Brain microvascular endothelial cell (primary cell): ENCODE data around the gene FAH.
"Not testable (repeated sequence)": the region's sequence is repeated elsewhere in the genome, so short reads cannot be mapped to it uniquely, and the experiment has no call there.

Experiments
- DNase-seq: peaks from one replicate; pipeline ENCODE4 v3.0.0-alpha.2; 2020
- H3K27ac ChIP-seq: fragments of 250-450 bp; sonication (Bioruptor Pico); 2 replicates; pipeline ENCODE4 v1.5.1; 2020; ENCODE audit warnings: mild to moderate bottlenecking, moderate library complexity
- H3K27me3 ChIP-seq: fragments of 250-450 bp; sonication (Bioruptor Pico); replicated peaks from 2 replicates; pipeline ENCODE4 v1.5.1; 2020; ENCODE audit warnings: mild to moderate bottlenecking
- H3K36me3 ChIP-seq: fragments of 250-450 bp; sonication (Bioruptor Pico); replicated peaks from 2 replicates; pipeline ENCODE4 v1.5.1; 2020; ENCODE audit warnings: mild to moderate bottlenecking
- H3K4me3 ChIP-seq: 2 replicates; pipeline ENCODE4 v1.5.1; 2011; ENCODE audit warnings: low read depth, mild to moderate bottlenecking, control low read depth, low read length, moderate library complexity
- CTCF ChIP-seq: IDR thresholded peaks from 2 replicates; pipeline ENCODE4 v1.5.1; 2011; ENCODE audit warnings: low read depth, mild to moderate bottlenecking, moderate library complexity, low read length, control low read depth, inconsistent platforms; ENCODE audit errors: missing control alignments
- in situ Hi-C: cut with HindIII; loops from 2 replicates; pipeline ENCODE4 v1.10.0; 2017; ENCODE audit warnings: low sequenced_read_pairs, low pct_ligation_motif_present

FAH gene

GRCh38 chr15:80152180-80152895 is 461 bp upstream of the FAH start:
- Histone ChIP-seq H3K27ac (no peak overlapping the region), H3K36me3 (no peaks in the 10 kb centered on the region), H3K4me3 (peak overlapping the region; percentile 80), H3K27me3 (no peaks in the 10 kb centered on the region)
- in situ Hi-C loops, result loop anchor here (25.0 kb wide), 1 partner anchor 265 kb away; the partner anchor contains the start of gene MTHFS
- peak; percentile 93 for DNase-seq
- no peak for TF ChIP-seq CTCF

GRCh38 chr15:80153900-80154299 is 1.1 kb downstream of the FAH start:
- no peak overlapping the region for H3K4me3 ChIP-seq
- H3K27me3 ChIP-seq, result no peaks in the 10 kb centered on the region
- in situ Hi-C loops, result loop anchor here (25.0 kb wide), 1 partner anchor 267 kb away; the partner anchor contains the start of gene MTHFS
- H3K36me3 ChIP-seq, result no peaks in the 10 kb centered on the region
- no peak overlapping the region for H3K27ac ChIP-seq
- no peak for DNase-seq
- no peak for TF ChIP-seq CTCF

- H3K27me3 ChIP-seq, result no peaks in the 10 kb centered on the region
- no peak for DNase-seq
- no peak for TF ChIP-seq CTCF
- no peak overlapping the region for H3K27ac ChIP-seq
- H3K4me3 ChIP-seq, result no peak overlapping the region
- in situ Hi-C loops, result loop anchor here (25.0 kb wide), 1 partner anchor 267 kb away; the partner anchor contains the start of gene MTHFS
- H3K36me3 ChIP-seq, result no peaks in the 10 kb centered on the region
Measured at GRCh38 chr15:80154336-80154735, 1.5 kb downstream of the FAH start.

- no peak for DNase-seq
- H3K27ac ChIP-seq, result no peak overlapping the region
- TF ChIP-seq CTCF, result no peak
- no peak overlapping the region for H3K4me3 ChIP-seq
- H3K27me3 ChIP-seq, result no peaks in the 10 kb centered on the region
- H3K36me3 ChIP-seq, result no peaks in the 10 kb centered on the region
- in situ Hi-C loops, result loop anchor here (25.0 kb wide), 1 partner anchor 268 kb away; the partner anchor contains the start of gene MTHFS
Measured at GRCh38 chr15:80155001-80155377, 2.2 kb downstream of the FAH start.

GRCh38 chr15:80155378-80156175 is 2.8 kb downstream of the FAH start:
- in situ Hi-C loops, result loop anchor here (25.0 kb wide), 1 partner anchor 268 kb away; the partner anchor contains the start of gene MTHFS
- H3K27ac ChIP-seq, H3K36me3 ChIP-seq, H3K27me3 ChIP-seq, H3K4me3 ChIP-seq, DNase-seq: not testable (repeated sequence)

GRCh38 chr15:80156176-80156720 is 3.4 kb downstream of the FAH start:
- Histone ChIP-seq H3K4me3 (no peak overlapping the region), H3K27me3 (no peaks in the 10 kb centered on the region), H3K36me3 (no peaks in the 10 kb centered on the region), H3K27ac (no peak overlapping the region)
- in situ Hi-C loops, result loop anchor here (25.0 kb wide), 1 partner anchor 269 kb away; the partner anchor contains the start of gene MTHFS
- no peak for TF ChIP-seq CTCF
- no peak for DNase-seq
